ENCODE data around the gene FLII. TPM values are rescaled to one million over a fixed set of nuclear protein-coding genes. Genes with fewer than 3 reads are reported as not detected.

Gene FLII
- total RNA-seq, 1 experiment from 2014 or later: 298 TPM

DNA sequence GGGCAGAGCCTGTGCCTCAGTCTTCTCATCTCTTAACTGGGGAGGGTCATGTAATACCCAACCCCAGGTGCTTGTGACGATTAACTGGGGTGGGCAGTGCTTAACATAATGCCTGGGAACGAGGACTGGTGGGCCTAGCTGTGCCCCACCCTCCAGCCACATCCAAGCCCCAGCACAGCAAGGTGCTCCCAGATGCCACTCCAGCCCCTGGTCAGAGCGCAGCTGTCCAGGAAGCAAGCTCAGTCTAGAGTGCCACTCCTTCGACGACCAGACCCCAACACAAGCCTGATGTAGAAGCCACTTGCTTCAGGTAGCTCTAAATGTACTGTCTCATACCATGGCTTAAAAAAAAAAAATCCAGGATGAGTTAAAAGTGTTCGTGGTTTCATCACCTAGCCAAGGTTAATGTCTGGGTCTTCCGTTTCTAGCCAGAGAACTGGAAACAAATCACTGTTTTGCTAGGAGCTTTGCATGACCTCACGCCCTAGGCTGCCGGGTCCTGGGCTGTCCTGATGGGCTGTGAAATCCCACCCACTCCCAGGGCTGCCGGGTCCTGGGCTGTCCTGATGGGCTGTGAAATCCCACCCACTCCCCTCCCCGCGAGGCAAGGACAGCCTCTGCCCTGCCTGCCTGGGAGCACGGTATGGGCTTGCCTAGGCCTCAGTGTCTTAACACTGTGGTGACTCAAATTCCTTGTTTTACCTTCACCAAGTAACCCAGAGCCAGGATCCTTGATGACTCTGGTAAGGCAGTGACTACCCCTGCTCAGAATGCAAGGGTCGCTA is 9.6 kb upstream of the FLII start:
- H4K8ac ChIP-seq (replicated peaks; ENCODE audit: insufficient read length, low read depth, low read length): no peak overlapping the region
- H3K79me2 ChIP-seq (ENCODE audit: insufficient read depth, low read length): no peaks in the 10 kb centered on the region
- no peak overlapping the region for H4K5ac ChIP-seq (ENCODE audit: insufficient read length, low read depth, low read length)
- no peak overlapping the region for H2BK15ac ChIP-seq (ENCODE audit: low read depth, low read length)
- H3K27ac ChIP-seq (ENCODE audit: insufficient read length, low read depth, low read length): no peak overlapping the region
- no peaks in the 10 kb centered on the region; the same call in none of the 2 replicates for H3K27me3 Mint-ChIP-seq (ENCODE audit: low read depth)
- H3K4me3 Mint-ChIP-seq: no peak overlapping the region
- H2AFZ ChIP-seq (ENCODE audit: low read length): no peak overlapping the region
- no peak overlapping the region for H2BK20ac ChIP-seq (ENCODE audit: low read depth, low read length, poor library complexity, severe bottlenecking)
- peaks cover 10 to 13% of the 10 kb centered on the region in 2 experiments for H3K4me1 Mint-ChIP-seq
- no peak overlapping the region for H2BK12ac ChIP-seq (ENCODE audit: insufficient read length, low read depth, low read length)
- no peaks in the 10 kb centered on the region for H4K20me1 ChIP-seq (ENCODE audit: control insufficient read depth, insufficient read depth, insufficient read length)
- H3K56ac ChIP-seq (ENCODE audit: insufficient read length, low read depth, low read length): no peak overlapping the region
- H3K79me1 ChIP-seq (ENCODE audit: insufficient read depth, low read depth, low read length, poor library complexity, severe bottlenecking): no peaks in the 10 kb centered on the region
- no peaks in the 10 kb centered on the region for H3K27me3 ChIP-seq (ENCODE audit: insufficient read depth, low read length)
- H3K23ac ChIP-seq (ENCODE audit: insufficient read length, low read depth, low read length): no peak overlapping the region
- no peak overlapping the region for H4K91ac ChIP-seq (ENCODE audit: insufficient read length, low read depth, low read length)
- H3K36me3 Mint-ChIP-seq (ENCODE audit: insufficient read depth in 1 of 3, low read depth in 3 of 3): peaks cover 5 to 20% (median 18%) of the 10 kb centered on the region in 3 experiments
- H2BK5ac ChIP-seq (ENCODE audit: insufficient read length, low read length): no peak overlapping the region
- no peak overlapping the region for H3K4me2 ChIP-seq (ENCODE audit: insufficient read depth, insufficient read length, low read length)
- H2BK120ac ChIP-seq (ENCODE audit: low read depth, low read length, poor library complexity, severe bottlenecking): no peak overlapping the region
- no peak overlapping the region for H2AK5ac ChIP-seq (ENCODE audit: insufficient read length, low read length)
- no CpG with 5 or more reads among the region's 14 CpGs for WGBS (ENCODE audit: extremely low coverage, insufficient read length, low lambda C conversion rate)
- H3K4me1 ChIP-seq (ENCODE audit: insufficient read depth, low read length): no peaks in the 10 kb centered on the region
- no peaks in the 10 kb centered on the region for H3K9me3 ChIP-seq (ENCODE audit: control insufficient read depth, low read depth, low read length)
- H3K9me3 Mint-ChIP-seq: no peaks in the 10 kb centered on the region
- H3K9ac ChIP-seq (ENCODE audit: extremely low read depth, insufficient read length, low read length): no peak overlapping the region
- TF ChIP-seq, protein P1, sequence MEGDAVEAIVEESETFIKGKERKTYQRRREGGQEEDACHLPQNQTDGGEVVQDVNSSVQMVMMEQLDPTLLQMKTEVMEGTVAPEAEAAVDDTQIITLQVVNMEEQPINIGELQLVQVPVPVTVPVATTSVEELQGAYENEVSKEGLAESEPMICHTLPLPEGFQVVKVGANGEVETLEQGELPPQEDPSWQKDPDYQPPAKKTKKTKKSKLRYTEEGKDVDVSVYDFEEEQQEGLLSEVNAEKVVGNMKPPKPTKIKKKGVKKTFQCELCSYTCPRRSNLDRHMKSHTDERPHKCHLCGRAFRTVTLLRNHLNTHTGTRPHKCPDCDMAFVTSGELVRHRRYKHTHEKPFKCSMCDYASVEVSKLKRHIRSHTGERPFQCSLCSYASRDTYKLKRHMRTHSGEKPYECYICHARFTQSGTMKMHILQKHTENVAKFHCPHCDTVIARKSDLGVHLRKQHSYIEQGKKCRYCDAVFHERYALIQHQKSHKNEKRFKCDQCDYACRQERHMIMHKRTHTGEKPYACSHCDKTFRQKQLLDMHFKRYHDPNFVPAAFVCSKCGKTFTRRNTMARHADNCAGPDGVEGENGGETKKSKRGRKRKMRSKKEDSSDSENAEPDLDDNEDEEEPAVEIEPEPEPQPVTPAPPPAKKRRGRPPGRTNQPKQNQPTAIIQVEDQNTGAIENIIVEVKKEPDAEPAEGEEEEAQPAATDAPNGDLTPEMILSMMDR (conservative IDR thresholded peaks at IDR 0.05): no peak
- no peak overlapping the region for H3K14ac ChIP-seq (ENCODE audit: insufficient read depth, low read length)
- H3K23me2 ChIP-seq (ENCODE audit: insufficient read length, low read depth, low read length, poor library complexity, severe bottlenecking): no peaks in the 10 kb centered on the region
- H3K18ac ChIP-seq (ENCODE audit: insufficient read length, low read depth, low read length): no peak overlapping the region
- no peak overlapping the region for H3K4ac ChIP-seq (ENCODE audit: low read depth, low read length)
- H3T11ph ChIP-seq (ENCODE audit: low read length): no peak overlapping the region
- H3K27ac Mint-ChIP-seq: peak overlapping the region in 2 of 3 experiments; percentile 68 to 88; a peak in 3 of 7 replicates
- peak; percentile 77 for DNase-seq
